Mesothelial cell of epicardium (in vitro differentiated cells): ENCODE measurements around the gene KLHL29. TPM values are rescaled to one million over a fixed set of nuclear protein-coding genes. Genes with fewer than 3 reads are reported as not detected.

Experiments
- DNase-seq, 2 experiments: peaks; one replicate each; pipeline ENCODE4 v3.0.0; 2021; ENCODE audit warnings: low spot score in 2 of 2; ENCODE audit not compliant: unreplicated experiment in 2 of 2
- H3K27ac Mint-ChIP-seq: 2 replicates; pipeline ENCODE4 v1.8.0; 2021; ENCODE audit warnings: mixed read lengths
- H3K27me3 Mint-ChIP-seq: 2 replicates; pipeline ENCODE4 v1.8.0; 2021; ENCODE audit warnings: low read depth, mixed read lengths
- H3K36me3 Mint-ChIP-seq: 2 replicates; pipeline ENCODE4 v1.8.0; 2021; ENCODE audit warnings: mixed read lengths
- H3K4me1 Mint-ChIP-seq: 2 replicates; pipeline ENCODE4 v1.8.0; 2021; ENCODE audit warnings: mixed read lengths
- H3K4me3 Mint-ChIP-seq: 2 replicates; pipeline ENCODE4 v1.8.0; 2021; ENCODE audit warnings: mild to moderate bottlenecking, moderate library complexity, mixed read lengths
- H3K9me3 Mint-ChIP-seq: 2 replicates; pipeline ENCODE4 v1.8.0; 2021; ENCODE audit warnings: mixed read lengths
- CTCF ChIP-seq: fragments of 200-600 bp; sonication (generic); IDR thresholded peaks from one replicate; pipeline ENCODE4 v1.5.0; 2021; ENCODE audit warnings: antibody characterized with exemption; ENCODE audit not compliant: unreplicated experiment
- total RNA-seq: library from RNA; stranded (reverse); gene quantifications from 3 replicates; pipeline ENCODE4 v1.2.1, GENCODE V29; 2021

The KLHL29 gene
- total RNA-seq, 1 donor from 2014 or later = 28.3 TPM

- peaks cover 5% of the 10 kb centered on the region for H3K4me1 Mint-ChIP-seq
- no peak for TF ChIP-seq CTCF
- no peak for DNase-seq
- no peaks in the 10 kb centered on the region for H3K27me3 Mint-ChIP-seq
- no peak overlapping the region for H3K4me3 Mint-ChIP-seq
- H3K36me3 Mint-ChIP-seq = peaks cover 7% of the 10 kb centered on the region
- H3K9me3 Mint-ChIP-seq = no peaks in the 10 kb centered on the region
- no peak overlapping the region for H3K27ac Mint-ChIP-seq
Observed at GRCh38 chr2:23666980-23667357, 282.0 kb downstream of the KLHL29 start.

DNA sequence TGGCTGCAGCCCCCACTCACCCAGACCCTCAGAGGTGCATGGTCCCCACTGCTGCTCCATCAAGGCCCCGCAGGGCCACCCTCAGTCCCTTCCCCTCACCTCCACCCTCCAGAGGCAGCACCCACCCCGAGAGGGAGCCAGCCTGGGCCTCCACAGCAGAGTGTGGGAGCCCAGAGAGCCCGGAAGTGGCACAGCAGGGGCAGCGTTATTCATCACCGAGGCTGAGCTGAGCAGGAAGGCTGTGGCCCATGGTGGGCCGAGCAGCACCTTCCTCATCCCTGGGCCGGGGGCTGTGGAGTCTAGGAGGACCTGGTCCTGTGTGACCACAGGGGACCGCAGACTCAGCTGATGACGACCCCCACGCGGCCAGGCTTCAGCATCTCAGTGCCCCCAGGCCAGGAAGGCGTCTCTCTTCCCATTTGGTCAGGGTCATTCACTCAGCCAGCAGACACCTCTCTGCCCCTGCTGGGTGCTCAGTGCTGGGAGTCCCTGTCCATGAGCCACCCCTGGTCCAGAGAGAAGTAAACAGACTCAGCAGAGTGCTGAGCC lies 283.9 kb downstream of the KLHL29 start:
- H3K27ac Mint-ChIP-seq = no peak overlapping the region
- no peak for DNase-seq
- no peaks in the 10 kb centered on the region for H3K9me3 Mint-ChIP-seq
- no peak for TF ChIP-seq CTCF
- peaks cover 7% of the 10 kb centered on the region for H3K36me3 Mint-ChIP-seq
- H3K4me1 Mint-ChIP-seq = peaks cover 5% of the 10 kb centered on the region
- H3K27me3 Mint-ChIP-seq = no peaks in the 10 kb centered on the region
- H3K4me3 Mint-ChIP-seq = no peak overlapping the region

DNA sequence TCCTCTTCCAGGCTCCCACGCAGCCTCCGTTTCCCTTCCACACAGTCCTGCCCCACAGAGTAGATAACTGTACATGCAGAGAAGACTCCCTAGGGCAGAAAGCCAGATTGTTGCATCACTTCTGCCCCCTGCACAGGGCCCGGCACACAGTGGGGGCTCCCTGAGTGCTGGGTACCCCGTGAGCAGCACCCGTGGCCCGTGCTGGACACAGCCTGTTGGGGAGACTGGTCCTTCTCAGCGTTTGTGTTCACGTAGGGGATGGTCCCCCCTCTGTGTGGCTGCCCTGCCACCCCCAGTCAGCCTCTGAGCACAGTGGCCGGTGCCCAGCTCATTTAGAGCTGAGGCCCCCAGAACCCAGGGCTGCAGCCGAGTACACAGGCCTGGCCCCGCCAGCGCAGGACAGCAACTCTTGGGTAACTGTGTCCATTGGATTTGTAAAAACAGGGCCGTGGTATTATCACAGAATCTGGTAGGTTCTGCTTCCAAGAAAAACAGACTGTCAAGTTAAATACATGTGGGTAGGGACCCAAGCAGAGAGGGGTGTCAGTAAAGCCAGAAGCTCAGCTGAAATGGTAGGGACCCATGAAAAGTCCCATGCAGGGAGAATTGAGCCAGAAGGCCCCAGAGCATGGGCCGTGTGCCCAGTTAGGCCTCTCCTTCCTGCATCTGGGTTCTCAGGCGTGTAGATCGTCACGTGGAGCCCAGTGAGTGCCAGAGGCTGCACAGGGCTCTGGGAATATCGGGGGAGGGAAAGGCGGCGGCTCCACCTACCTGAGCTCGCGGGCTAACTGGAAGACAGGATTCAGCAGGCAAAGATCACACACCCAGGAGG lies 284.6 kb downstream of the KLHL29 start:
- no peak overlapping the region for H3K4me3 Mint-ChIP-seq
- no peaks in the 10 kb centered on the region for H3K27me3 Mint-ChIP-seq
- TF ChIP-seq CTCF = no peak
- H3K9me3 Mint-ChIP-seq = no peaks in the 10 kb centered on the region
- no peak overlapping the region for H3K27ac Mint-ChIP-seq
- DNase-seq = no peak
- peaks cover 5% of the 10 kb centered on the region for H3K4me1 Mint-ChIP-seq
- H3K36me3 Mint-ChIP-seq = peaks cover 7% of the 10 kb centered on the region

DNA sequence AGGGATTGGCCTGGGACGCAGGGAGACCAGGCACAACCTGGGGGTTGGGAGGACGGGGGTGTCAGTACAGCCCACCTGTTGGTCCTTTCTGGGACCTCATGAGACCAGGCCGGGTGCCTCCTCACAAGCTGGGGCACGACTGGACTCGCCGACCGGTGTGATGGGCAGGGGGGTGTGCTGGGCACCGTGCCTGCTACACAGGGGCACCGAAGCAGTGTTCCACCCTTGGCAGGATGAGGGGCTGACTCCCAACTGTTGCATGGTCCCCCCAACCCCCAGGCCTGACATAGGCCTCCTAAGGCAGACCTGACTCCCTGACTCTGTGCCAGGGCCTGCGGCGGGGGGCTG lies 285.2 kb downstream of the KLHL29 start:
- Mint-ChIP-seq H3K4me1 (peaks cover 5% of the 10 kb centered on the region), H3K9me3 (no peaks in the 10 kb centered on the region), H3K27ac (no peak overlapping the region), H3K4me3 (no peak overlapping the region), H3K27me3 (no peaks in the 10 kb centered on the region), H3K36me3 (peaks cover 7% of the 10 kb centered on the region)
- TF ChIP-seq CTCF = no peak
- no peak for DNase-seq

DNA sequence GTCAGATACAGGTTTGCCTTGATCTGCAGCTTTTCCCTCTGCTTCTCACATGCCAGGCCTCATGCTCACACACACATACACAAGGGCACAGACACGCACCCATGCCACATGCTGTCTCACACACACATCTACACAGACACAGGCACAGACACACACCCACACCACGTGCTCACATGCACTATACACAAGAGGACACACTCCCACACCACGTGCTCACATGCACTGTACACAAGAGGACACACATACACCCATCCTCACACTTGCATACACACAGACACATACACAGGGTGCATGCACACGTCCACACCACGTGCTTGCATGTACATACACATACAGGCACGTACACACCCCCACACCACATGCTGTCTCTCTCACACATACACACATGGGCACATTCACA lies 288.1 kb downstream of the KLHL29 start:
- Mint-ChIP-seq H3K4me3 (no peak overlapping the region), H3K36me3 (peaks cover 3% of the 10 kb centered on the region), H3K27me3 (no peaks in the 10 kb centered on the region), H3K4me1 (peaks cover 5% of the 10 kb centered on the region), H3K27ac (no peak overlapping the region), H3K9me3 (no peaks in the 10 kb centered on the region)
- no peak for TF ChIP-seq CTCF
- DNase-seq = no peak
